Glutamatergic neuron (in vitro differentiated cells): Measurements from ENCODE around the gene FAM167B. TPM values are rescaled to one million over a fixed set of nuclear protein-coding genes. Genes with fewer than 3 reads are reported as not detected.
"Not testable (repeated sequence)": the region's sequence is repeated elsewhere in the genome, so short reads cannot be mapped to it uniquely, and the experiment has no call there.

ENCODE experiments used
- DNase-seq: peaks from one replicate; pipeline ENCODE4 v3.0.0; 2022
- H3K27ac Mint-ChIP-seq: one replicate; pipeline ENCODE4 v1.8.0; 2020; ENCODE audit warnings: mild to moderate bottlenecking, mixed read lengths, inconsistent platforms; ENCODE audit not compliant: unreplicated experiment
- H3K27me3 Mint-ChIP-seq: one replicate; pipeline ENCODE4 v1.8.0; 2020; ENCODE audit warnings: mild to moderate bottlenecking, moderate library complexity, mixed read lengths, inconsistent platforms; ENCODE audit not compliant: unreplicated experiment
- H3K36me3 Mint-ChIP-seq: one replicate; pipeline ENCODE4 v1.8.0; 2020; ENCODE audit warnings: mild to moderate bottlenecking, mixed read lengths, inconsistent platforms; ENCODE audit not compliant: unreplicated experiment
- H3K4me1 Mint-ChIP-seq: one replicate; pipeline ENCODE4 v1.8.0; 2020; ENCODE audit warnings: mild to moderate bottlenecking, low read depth, mixed read lengths, inconsistent platforms; ENCODE audit not compliant: unreplicated experiment
- H3K4me3 Mint-ChIP-seq: one replicate; pipeline ENCODE4 v1.8.0; 2020; ENCODE audit warnings: mild to moderate bottlenecking, mixed read lengths, inconsistent platforms; ENCODE audit not compliant: unreplicated experiment
- H3K9me3 Mint-ChIP-seq: one replicate; pipeline ENCODE4 v1.8.0; 2020; ENCODE audit warnings: mild to moderate bottlenecking, moderate library complexity, mixed read lengths, inconsistent platforms; ENCODE audit not compliant: unreplicated experiment
- total RNA-seq: library from RNA; stranded (reverse); fragmentation: NEBNext Ultra II Directional; extraction: Animal tissue kit (Norgen Biotek cat#: 25700); gene quantifications from one replicate; pipeline ENCODE4 v1.2.1, GENCODE V29; 2021; ENCODE audit not compliant: unreplicated experiment
- TF ChIP-seq, protein P1 (sequence below): fragments of 200-600 bp; sonication (generic); IDR thresholded peaks from one replicate; pipeline ENCODE4 v1.5.0; 2021; ENCODE audit not compliant: partially characterized antibody, unreplicated experiment

FAM167B gene
- total RNA-seq, 1 donor from 2014 or later: 2.5 TPM

DNA sequence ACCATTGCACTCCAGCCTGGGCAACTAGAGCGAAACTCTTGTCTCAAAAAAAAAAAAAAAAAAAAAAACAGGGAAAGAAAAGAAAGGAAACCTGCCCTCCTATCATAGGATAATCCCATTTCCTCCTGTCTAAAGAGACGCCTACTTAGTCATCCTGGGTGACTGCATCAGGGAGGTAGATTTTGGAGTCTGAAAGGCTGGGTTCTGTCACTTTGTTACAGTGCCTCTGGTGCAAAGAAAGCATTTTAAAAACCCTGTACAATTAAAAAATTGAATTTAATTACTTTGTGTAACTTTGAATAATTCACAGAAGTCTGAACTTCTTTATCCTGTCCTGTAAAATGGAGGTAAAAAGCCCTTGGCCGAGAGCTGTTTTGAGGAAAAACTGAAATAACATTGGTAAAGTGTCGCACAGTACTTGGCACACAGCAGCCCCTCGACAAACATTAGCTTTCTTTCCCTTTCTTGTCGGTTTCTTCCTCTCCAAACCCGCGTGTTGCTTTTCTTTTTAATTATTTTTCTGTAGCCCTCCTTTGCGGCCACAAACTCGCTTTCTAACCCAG, 44.2 kb downstream of the FAM167B start:
- TF ChIP-seq, protein P1, sequence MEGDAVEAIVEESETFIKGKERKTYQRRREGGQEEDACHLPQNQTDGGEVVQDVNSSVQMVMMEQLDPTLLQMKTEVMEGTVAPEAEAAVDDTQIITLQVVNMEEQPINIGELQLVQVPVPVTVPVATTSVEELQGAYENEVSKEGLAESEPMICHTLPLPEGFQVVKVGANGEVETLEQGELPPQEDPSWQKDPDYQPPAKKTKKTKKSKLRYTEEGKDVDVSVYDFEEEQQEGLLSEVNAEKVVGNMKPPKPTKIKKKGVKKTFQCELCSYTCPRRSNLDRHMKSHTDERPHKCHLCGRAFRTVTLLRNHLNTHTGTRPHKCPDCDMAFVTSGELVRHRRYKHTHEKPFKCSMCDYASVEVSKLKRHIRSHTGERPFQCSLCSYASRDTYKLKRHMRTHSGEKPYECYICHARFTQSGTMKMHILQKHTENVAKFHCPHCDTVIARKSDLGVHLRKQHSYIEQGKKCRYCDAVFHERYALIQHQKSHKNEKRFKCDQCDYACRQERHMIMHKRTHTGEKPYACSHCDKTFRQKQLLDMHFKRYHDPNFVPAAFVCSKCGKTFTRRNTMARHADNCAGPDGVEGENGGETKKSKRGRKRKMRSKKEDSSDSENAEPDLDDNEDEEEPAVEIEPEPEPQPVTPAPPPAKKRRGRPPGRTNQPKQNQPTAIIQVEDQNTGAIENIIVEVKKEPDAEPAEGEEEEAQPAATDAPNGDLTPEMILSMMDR: no peak
- Mint-ChIP-seq H3K4me3 (peak overlapping the region; percentile 81), H3K36me3 (no peaks in the 10 kb centered on the region), H3K27ac (no peak overlapping the region), H3K9me3 (peaks cover 2% of the 10 kb centered on the region), H3K4me1 (no peaks in the 10 kb centered on the region), H3K27me3 (peaks cover 4% of the 10 kb centered on the region)
- DNase-seq: no peak

DNA sequence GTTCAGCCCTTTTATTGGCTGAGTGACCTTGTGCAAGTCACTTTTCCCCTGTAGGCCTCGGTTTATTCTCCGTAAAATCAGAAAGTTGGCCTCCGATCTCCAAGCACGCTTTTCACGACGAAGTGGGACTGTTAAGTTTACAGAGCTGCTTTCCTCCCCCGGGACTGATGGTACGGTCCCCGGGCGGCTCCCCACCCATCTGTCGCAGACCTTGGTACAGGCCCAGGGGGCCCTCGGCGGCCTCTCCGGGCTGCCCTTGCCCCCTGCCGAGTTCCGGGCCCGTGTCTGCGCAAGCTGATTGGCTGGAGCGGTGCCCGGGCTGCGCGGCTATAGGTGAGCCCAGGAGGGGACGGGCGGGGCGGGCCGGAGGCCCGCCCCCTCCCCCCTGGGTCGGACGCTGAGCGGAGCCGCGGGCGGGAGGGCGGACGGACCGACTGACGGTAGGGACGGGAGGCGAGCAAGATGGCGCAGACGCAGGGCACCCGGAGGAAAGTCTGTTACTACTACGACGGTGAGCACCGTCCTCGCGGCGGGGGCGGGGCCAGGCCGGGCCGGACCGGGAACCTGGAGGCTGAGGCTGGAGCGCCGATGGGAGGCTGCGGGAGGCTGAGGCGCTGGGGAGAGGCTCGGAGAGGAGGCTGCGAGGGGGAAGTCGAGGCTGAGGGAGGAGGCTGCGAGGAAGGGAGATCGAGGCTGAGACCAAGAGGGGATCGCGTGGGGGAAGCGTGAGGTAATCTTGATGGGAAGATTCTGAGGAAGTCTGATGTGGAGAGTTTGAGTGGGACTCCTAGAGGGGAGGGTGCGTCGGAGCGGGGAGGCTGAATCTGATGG, 44.9 kb downstream of the FAM167B start, which contains the start of gene HDAC1:
TSS of gene HDAC1 (plus strand) at position 376 of the 831 bp plus-strand sequence. CDS start at position 463, 87 bp downstream.
- peaks cover 4% of the 10 kb centered on the region for H3K27me3 Mint-ChIP-seq
- no peaks in the 10 kb centered on the region for H3K36me3 Mint-ChIP-seq
- peaks cover 4% of the 10 kb centered on the region for H3K9me3 Mint-ChIP-seq
- peak within 1 kb of the TSS; percentile 79 for H3K27ac Mint-ChIP-seq
- H3K4me1 Mint-ChIP-seq: no peaks in the 10 kb centered on the region
- peak within 1 kb of the TSS; percentile 96 for H3K4me3 Mint-ChIP-seq
- TF ChIP-seq, protein P1: no peak
- peak; percentile 81 for DNase-seq

DNA sequence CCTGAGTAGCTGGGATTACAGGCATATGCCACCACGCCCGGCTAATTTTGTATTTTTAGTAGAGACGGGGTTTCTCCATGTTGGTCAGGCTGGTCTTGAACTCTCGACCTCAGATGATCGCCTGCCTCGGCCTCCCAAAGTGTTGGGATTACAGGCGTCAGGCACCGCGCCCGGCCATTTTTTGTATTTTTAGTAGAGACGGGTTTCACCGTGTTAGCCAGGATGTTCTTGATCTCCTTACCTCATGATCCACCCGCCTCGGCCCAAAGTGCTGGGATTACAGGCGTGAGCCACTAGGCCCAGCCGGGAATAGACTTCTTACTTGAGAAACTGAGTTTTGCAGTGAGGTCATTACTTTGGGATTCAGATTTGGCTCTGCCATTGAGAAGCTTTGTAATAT, 51.2 kb downstream of the FAM167B start:
- not testable (repeated sequence) for H3K36me3 Mint-ChIP-seq, H3K27ac Mint-ChIP-seq, H3K4me1 Mint-ChIP-seq, H3K27me3 Mint-ChIP-seq, H3K9me3 Mint-ChIP-seq, H3K4me3 Mint-ChIP-seq, DNase-seq

Other genes starting within 250 kb of the FAM167B start
- gene KHDRBS1, start 233.4 kb upstream of the FAM167B start, total RNA-seq: 266 TPM
- 23.2 TPM for gene TMEM39B, start 174.3 kb upstream of the FAM167B start, total RNA-seq
- gene KPNA6, start 139.2 kb upstream of the FAM167B start, total RNA-seq: 79.0 TPM
- gene TXLNA, start 67.5 kb upstream of the FAM167B start, total RNA-seq: 48.6 TPM
- 34.4 TPM for gene CCDC28B, start 46.6 kb upstream of the FAM167B start, total RNA-seq
- 2.7 TPM for gene IQCC, start 41.6 kb upstream of the FAM167B start, total RNA-seq
- gene DCDC2B, start 38.1 kb upstream of the FAM167B start, total RNA-seq: not detected
- gene TMEM234, start 24.9 kb upstream of the FAM167B start, total RNA-seq: 21.8 TPM
- gene EIF3I, start 24.8 kb upstream of the FAM167B start, total RNA-seq: 103 TPM
- gene LCK, start 4.0 kb downstream of the FAM167B start, total RNA-seq: 0.37 TPM
- gene HDAC1, start 44.9 kb downstream of the FAM167B start, total RNA-seq: 36.9 TPM
- gene MARCKSL1, start 89.0 kb downstream of the FAM167B start, total RNA-seq: 912 TPM
- 21.8 TPM for gene FAM229A, start 115.3 kb downstream of the FAM167B start, total RNA-seq
- gene TSSK3, start 115.3 kb downstream of the FAM167B start, total RNA-seq: 1.6 TPM
- 161 TPM for gene BSDC1, start 147.2 kb downstream of the FAM167B start, total RNA-seq
- gene ZBTB8B, start 217.8 kb downstream of the FAM167B start, total RNA-seq: 0.44 TPM